GM10248 (cell line): ENCODE measurements around the gene TBC1D20.

Source experiments
- CTCF ChIA-PET: fragments of 300-600 bp; sonication (Branson Sonifier 250); formaldehyde crosslinking; extraction: SDS; loops from one replicate; lab custom pipeline; 2021; ENCODE audit warnings: antibody characterized with exemption; lab: Yijun Ruan, JAX
- POLR2A ChIA-PET: fragments of 350-650 bp; sonication (Branson Sonifier 250); formaldehyde crosslinking; extraction: SDS; loops from one replicate; lab custom pipeline; 2020; ENCODE audit warnings: antibody characterized with exemption; lab: Yijun Ruan, JAX
- DNase-seq: peaks from one replicate; pipeline ENCODE4 v3.0.0; 2012; ENCODE audit errors: extremely low spot score
- CTCF ChIP-seq: IDR thresholded peaks from 2 replicates; pipeline ENCODE4 v1.5.1; 2012; ENCODE audit warnings: mild to moderate bottlenecking, low read depth; ENCODE audit errors: extremely low read depth, missing control alignments, control extremely low read depth

Gene TBC1D20

GRCh38 chr20:403582-403957 is 58.8 kb downstream of the TBC1D20 start:
- TF ChIP-seq CTCF, result no peak
- no peak for DNase-seq
- ChIA-PET CTCF (interaction anchor here (1.0 to 2.3 kb wide), 4 partner anchors 10 to 141 kb away, joined by 3 to 9 read pairs (median 6); no protein-coding TSS in a partner anchor), POLR2A (no interaction called here)

DNA sequence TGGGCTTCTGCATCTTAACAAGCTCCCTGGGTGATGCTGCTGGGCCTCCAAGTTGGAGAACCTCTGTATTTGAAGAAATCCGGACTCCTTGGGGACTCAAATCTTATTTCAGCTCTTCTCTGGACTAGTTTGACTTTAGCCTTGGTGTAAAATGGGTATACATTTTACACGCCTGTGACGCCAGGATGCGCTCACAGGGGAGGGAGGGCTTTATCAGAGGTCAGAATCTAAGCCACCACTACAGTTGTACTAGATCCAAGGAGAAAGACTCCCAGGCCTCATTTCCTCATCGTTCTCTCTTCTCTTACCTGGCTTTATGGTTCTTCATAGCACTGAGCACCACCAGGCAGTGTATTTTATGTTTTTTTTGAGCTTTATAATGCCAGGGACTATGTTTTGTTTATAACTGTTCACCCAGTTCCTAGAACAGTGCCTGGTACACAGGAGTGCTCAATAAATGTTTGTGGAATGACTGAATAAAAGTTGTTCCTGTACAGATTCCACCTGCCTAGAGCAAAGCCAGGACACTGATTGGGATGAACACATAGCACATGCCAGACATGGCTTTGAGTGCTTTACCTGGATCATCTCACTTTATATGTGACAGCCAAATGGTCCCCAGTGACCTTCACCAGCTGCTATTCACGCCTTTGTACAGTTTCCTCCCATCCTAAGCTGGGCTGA is 59.3 kb downstream of the TBC1D20 start:
- ChIA-PET CTCF (interaction anchor here (1.0 to 2.3 kb wide), 4 partner anchors 10 to 142 kb away, joined by 3 to 9 read pairs (median 6); no protein-coding TSS in a partner anchor), POLR2A (no interaction called here)
- TF ChIP-seq CTCF, result no peak
- no peak for DNase-seq

DNA sequence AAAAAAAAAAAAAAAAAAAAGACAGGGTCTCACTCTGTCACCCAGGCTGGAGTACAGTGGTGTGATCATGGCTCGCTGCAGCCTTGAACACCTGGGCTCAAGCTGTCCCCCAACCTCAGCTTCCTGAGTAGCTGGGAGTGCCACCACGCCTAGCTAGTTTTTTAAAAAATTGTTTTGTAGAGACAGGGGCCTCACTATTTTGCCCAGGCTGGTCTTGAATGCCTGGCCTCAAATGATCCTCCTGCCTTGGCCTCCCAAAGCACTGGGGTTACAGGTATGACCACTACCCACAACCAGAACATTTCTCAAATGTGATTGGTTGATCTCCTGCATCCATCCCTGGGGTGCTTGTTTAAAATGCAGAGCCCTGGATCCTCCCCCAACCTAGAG is 59.8 kb downstream of the TBC1D20 start:
- ChIA-PET POLR2A (no interaction called here), CTCF (interaction anchor here (2.2 to 2.3 kb wide), 2 partner anchors 11 to 48 kb away, joined by 7 to 9 read pairs; no protein-coding TSS in a partner anchor)
- no peak for TF ChIP-seq CTCF
- DNase-seq, result no peak

DNA sequence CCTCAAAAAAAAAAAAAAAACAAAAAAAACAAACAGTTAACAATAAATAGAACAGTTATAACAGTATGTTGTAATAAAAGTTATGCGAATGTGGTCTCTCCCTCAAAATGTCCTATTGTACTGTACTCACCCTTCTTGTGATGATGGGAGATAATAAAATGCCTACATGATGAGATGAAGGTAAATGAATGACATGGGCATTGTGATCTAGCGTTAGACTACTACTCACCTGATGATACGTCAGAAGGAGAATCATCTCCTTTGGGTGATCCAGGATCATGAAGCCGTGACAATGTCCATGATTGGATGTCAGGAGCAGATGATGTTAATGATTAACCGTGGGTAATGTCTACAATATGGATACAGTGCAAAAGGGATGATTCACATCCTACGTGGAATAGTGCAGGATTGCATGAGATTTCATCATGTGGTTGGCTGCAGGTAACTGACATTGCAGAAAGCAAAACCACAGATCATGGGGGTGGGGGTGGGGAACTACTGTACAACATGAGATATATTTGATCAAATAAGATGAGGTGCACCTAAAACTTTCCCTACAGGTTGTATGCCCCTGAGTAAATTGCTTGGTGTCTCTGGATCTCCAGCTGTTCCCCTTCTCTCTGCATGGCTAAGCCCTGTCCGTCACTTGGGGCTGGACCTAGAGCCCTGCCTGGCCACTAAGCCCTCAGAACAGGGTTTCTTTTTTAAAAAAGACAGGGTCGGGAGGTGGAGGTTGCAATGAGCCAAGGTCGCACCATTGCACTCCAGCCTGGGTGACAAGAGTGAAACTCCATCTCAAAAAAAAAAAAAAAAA is 60.4 kb downstream of the TBC1D20 start:
- no peak for DNase-seq
- POLR2A ChIA-PET, result no interaction called here
- TF ChIP-seq CTCF, result no peak
- CTCF ChIA-PET, result interaction anchor here (2.0 to 2.3 kb wide), 3 partner anchors 11 to 243 kb away, joined by 6 to 9 read pairs (median 7); no protein-coding TSS in a partner anchor

- TF ChIP-seq CTCF, result no peak
- no peak for DNase-seq
- CTCF ChIA-PET, result interaction anchor here (1.2 to 2.0 kb wide), 2 partner anchors 18 to 245 kb away, joined by 3 to 6 read pairs; no protein-coding TSS in a partner anchor
- POLR2A ChIA-PET, result no interaction called here
Observed at GRCh38 chr20:400454-401275, 61.7 kb downstream of the TBC1D20 start.

- ChIA-PET CTCF (interaction anchor here (1.2 to 2.0 kb wide), 2 partner anchors 18 to 245 kb away, joined by 3 to 6 read pairs; no protein-coding TSS in a partner anchor), POLR2A (no interaction called here)
- DNase-seq, result no peak
- TF ChIP-seq CTCF, result no peak
Observed at GRCh38 chr20:400128-400453, 62.2 kb downstream of the TBC1D20 start.
